SK-N-SH (cell line): ENCODE results near the gene ART1.

Experiments
- CTCF ChIP-seq: fragments of 200-600 bp; sonication (generic); IDR thresholded peaks from 2 replicates; pipeline ENCODE4 v1.6.1; 2017; ENCODE audit warnings: antibody characterized with exemption, mild to moderate bottlenecking, moderate library complexity
- FOXM1 ChIP-seq: IDR thresholded peaks from 2 replicates; pipeline ENCODE4 v1.4.0; 2012; ENCODE audit warnings: low read depth, mild to moderate bottlenecking
- RAD21 ChIP-seq: IDR thresholded peaks from 2 replicates; pipeline ENCODE4 v1.6.1; 2012; ENCODE audit warnings: mild to moderate bottlenecking, low read length

- TF ChIP-seq RAD21 (no peak), CTCF (no peak), FOXM1 (no peak)
These were observed 21.0 kb upstream of the ART1 start for GRCh38 chr11:3623767-3624458.
